Hippocampal formation (tissue), 2 donors: ENCODE data around the gene PFDN5.

Experiments used
- DNase-seq, 2 donors: peaks; one replicate each; lab custom pipeline; 2025; lab: John Stamatoyannopoulos, UW

Gene PFDN5

GRCh38 chr12:53295070-53295890 lies at the start of gene PFDN5:
Gene PFDN5, plus strand, starts transcription at chr12:53295542. Its CDS starts 26 bp downstream, at chr12:53295568.
- peak; percentile 84 to 92 for DNase-seq

- peak; percentile 65 to 81 for DNase-seq
Observed at GRCh38 chr12:53251477-53252348, 43.6 kb upstream of the PFDN5 start.

- DNase-seq, result no peak
Observed at GRCh38 chr12:53252349-53252916, 42.9 kb upstream of the PFDN5 start.

DNA sequence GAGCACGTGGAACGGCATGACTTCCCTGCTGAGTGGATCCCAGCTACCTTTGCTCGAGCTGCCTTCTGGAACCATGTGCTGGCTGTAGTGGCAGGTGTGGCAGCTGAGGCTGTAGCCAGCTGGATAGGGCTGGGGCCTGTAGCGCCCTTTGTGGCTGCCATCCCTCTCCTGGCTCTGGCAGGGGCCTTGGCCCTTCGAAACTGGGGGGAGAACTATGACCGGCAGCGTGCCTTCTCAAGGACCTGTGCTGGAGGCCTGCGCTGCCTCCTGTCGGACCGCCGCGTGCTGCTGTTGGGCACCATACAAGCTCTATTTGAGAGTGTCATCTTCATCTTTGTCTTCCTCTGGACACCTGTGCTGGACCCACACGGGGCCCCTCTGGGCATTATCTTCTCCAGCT lies 42.0 kb upstream of the PFDN5 start:
- DNase-seq, result no peak

DNA sequence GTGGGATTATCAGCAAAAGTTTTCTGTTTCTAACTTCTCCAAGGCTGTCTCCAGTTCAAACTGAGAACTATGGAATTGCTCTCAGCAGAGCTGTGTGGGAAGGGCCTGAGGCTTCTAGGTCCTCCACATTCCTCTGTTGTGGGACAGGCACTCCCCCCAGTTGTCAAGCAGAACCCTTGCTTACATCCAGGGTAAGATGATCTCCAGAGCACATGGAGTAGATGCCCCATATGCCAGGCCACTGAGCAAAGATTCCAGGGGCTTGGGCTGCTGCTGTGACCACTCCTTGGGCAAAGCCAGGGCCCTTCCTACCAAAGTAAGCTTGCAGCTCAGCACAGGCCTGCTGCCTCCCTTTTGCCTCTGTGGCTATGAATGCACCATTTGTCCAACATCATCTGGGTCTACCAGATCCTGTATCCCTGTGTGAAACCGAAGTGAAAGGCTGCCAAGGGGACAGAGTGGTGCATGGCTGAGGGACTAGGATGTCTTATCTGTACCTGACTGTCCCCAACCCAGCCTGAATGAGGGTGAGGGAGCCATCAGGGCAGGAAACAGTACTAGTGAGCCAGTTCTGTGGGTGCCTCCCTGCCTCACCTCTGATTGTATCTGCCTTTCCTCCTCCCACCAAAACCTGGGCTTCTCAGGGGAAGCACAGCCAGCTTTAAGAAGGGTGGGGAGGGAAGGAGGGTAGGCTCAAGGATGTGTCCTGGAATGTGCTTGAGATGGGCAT lies 40.4 kb upstream of the PFDN5 start:
- no peak for DNase-seq

GRCh38 chr12:53255996-53256395 lies 39.3 kb upstream of the PFDN5 start:
- DNase-seq, result no peak

DNA sequence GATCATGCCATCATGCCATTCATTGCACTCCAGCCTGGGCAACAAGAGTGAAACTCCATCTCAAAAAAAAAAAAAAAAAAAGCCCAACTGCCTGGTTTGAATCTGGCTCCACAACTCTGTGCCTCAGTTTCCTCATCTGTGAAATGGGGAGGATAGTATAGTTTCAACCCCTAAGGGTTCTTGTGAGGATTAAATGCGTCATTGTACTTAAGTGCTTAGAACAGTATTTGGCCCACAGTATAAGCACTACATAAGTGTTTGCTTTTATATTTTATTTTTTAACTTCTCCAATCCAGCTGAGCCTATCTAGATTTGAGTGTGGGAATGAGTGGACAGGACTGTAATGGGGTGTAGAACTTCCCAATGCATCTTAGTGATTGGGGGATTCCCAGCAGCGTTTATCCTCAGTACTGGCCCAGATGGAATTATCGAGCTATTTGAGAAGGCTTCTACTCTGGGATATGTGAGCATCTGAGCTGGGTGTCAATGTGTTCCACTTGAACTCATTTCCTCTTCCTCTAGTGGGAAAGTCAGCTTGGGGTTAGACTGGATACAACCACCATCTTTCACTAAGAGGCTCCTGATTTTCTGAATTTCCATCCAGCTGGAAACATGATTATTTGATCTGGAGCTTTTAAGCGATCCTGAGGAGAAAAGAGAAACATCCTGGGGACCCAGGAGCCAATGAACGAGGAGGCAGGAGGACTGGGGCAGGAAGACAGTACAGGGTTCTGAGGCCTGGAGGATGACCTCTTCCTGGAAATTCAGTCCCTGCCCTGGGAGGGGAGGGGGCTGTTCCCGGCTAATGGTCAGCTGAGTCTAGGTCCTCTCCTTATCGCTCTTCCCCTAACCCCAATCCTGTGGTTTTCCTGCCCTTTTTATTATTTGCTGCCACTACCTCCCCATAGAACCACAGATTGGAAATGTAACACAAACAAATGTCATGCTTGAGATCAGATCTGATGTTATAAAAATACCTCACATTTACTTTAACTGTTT lies 36.5 kb upstream of the PFDN5 start:
- DNase-seq, result no peak

- no peak for DNase-seq
Observed at GRCh38 chr12:53259891-53260290, 35.5 kb upstream of the PFDN5 start.

DNA sequence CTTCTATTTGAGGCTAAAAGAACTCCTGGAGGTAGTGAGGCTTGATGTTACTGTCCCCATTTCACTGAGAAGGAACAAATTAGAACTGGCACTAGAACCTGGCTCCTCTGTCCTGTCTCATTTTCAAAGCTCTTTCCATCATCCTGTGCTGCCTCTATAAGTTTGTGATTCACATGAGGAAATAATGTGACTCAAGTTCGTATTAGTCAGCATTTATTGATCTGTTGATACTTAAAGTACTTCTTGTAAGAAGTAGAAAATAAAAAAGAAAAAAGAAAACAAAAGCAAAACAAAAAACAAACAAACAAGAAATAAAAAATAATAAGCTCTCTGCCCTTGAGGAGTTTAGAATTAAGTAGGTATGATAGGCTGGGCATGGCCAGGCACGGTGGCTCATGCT lies 29.6 kb upstream of the PFDN5 start:
- no peak for DNase-seq

DNA sequence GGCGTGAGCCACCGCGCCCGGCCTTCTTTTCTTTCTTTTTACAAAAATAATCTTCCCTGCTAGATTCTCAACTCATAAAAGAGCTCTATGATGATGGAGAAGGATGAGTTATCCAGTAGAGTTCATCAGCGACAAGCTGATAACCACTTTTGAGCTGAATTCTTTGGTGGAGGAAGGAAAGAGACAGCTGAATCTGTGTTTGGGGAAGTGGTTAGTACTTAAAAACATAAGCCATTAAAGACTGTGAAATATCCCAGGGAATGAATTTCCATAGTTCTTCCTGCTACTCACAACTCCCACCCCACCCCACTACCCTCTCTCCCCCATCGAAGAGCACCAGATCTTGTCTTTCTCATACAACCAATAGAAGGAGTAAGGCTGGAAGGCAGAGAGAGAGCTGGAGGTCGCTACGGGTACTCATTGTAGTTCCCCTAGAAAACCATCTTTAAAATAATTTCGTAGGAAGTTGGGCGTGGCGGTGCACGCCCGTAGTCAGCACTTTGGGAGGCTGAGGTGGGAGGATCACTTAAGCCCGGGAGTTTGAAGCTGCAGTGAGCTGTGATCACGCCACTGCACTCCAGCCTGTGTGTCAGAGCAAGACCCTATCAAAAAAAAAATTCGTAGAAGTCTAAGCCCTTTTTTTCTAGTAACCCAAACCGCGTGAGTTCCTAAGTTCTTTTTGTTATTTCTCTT lies 27.9 kb upstream of the PFDN5 start:
- DNase-seq, result peak in 1 of 2 donors; percentile 0

DNA sequence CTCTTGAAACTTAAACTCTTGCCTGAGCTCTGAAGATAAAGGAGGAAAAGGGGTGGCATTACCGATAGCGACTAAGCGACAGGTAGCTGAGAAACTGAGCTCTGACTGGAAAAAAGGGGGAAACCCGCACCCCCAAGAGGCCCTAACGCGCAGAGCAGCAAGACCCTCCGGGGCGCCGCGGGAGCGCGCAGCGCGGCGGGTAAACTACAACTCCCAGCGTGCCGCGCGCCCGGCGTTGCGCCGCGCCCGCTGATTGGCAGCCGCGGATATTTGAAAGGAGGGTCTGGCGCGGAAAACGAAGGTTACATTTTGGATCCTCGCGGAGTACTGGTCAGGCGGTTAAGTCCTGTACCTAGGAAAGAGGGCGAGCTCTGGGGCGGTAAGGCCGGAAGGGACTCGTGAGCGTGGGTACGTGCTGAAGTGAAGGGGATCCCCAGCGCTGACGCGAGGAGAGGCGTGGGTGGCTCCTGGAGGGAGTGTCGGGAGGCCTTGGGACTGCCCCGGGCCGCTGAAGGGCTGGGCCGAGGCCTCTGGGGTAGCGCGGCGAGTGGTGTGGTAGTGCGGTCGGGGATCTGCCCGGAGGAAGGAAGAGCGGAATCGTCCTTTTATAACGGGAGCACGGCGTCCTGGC lies 27.2 kb upstream of the PFDN5 start, which contains the start of gene ESPL1:
ESPL1 (plus strand) TSS at position 301 of the 631 bp plus-strand sequence. CDS start 468 bp downstream, outside the sequence.
- peak; percentile 18 to 44 for DNase-seq

GRCh38 chr12:53268630-53269562 lies 26.4 kb upstream of the PFDN5 start:
- DNase-seq, result no peak

- DNase-seq, result no peak
Observed at GRCh38 chr12:53274445-53274844, 20.9 kb upstream of the PFDN5 start.

- no peak for DNase-seq
Observed at GRCh38 chr12:53276511-53276910, 18.8 kb upstream of the PFDN5 start.

DNA sequence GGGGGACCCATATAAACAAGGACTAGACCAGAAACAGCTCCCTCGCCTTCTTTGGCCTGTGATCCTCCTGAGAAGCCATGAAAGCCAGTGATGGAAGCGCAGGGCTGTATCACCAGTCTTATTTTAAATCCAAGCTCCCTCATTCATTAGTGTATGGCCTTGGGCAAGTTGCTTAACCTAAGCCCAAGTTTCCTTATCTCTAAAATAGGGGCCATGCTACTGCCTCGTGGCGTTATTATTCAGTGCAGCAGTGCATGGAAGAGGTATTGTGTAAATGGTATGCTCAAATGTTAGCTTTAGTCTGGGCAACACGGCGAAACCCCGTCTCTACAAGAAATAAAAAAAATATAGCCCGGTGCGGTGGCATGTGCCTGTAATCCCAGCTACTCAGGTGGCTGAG lies 17.4 kb upstream of the PFDN5 start:
- DNase-seq, result no peak

- no peak for DNase-seq
Observed at GRCh38 chr12:53279283-53279869, 16.0 kb upstream of the PFDN5 start.

DNA sequence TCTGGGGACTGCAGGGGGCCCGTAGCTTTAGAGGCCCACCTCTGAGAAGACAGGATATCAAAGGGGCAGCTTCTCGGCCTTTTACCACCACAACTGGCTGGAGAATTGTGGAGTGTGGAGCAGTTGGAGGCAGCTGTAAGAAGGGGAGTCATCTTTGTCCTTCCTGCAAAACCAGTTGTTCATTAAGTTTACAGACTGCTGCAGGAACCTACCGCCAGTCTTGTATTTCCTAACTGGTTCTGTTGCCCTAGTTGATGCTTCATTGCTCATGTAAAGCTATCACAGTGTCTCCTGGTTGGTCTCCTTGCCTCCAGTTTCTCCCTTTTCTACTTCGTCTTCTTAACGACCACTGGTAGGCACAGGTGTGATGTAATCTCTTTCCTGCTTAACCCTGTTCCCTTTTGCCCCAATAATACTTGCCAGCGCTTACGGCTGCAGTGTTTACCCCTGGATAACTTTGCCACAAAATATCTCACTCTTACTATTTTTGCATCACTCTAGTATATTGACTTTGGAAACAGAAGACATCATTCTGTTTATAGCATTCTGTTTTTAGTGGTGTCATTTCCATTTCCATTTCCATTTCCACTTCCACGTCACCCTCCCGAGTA lies 15.3 kb upstream of the PFDN5 start:
- no peak for DNase-seq
